Activated naive CD4-positive, alpha-beta T cell treated with anti-CD3 and anti-CD28 coated beads, Interleukin-2, amount 50 U/mL, for 72 hours (primary cell): Measurements from ENCODE around the gene NR2C1. TPM values are rescaled to one million over a fixed set of nuclear protein-coding genes. Genes with fewer than 3 reads are reported as not detected.
"Not testable (repeated sequence)": the region's sequence is repeated elsewhere in the genome, so short reads cannot be mapped to it uniquely, and the experiment has no call there.

Experiments used
- ATAC-seq, 2 donors: fragments of 150-1000 bp; cut with Tn5 transposase; 2 replicates each; pipeline ENCODE4 v1.10.0; 2021; ENCODE audit warnings: mild to moderate bottlenecking in 2 of 2, moderate library complexity in 2 of 2
- DNase-seq, 2 donors: peaks; one replicate each; pipeline ENCODE4 v3.0.0; 2021 to 2022; ENCODE audit warnings: low spot score in 2 of 2
- H3K27ac Mint-ChIP-seq, 2 donors: one replicate each; pipeline ENCODE4 v1.8.0; 2022; ENCODE audit warnings: mild to moderate bottlenecking in 2 of 2, mixed read lengths in 2 of 2
- H3K36me3 Mint-ChIP-seq, 2 donors: one replicate each; pipeline ENCODE4 v1.8.0; 2022; ENCODE audit warnings: mixed read lengths in 2 of 2
- H3K9me3 Mint-ChIP-seq, 2 donors: one replicate each; pipeline ENCODE4 v1.8.0; 2022; ENCODE audit warnings: mixed read lengths in 2 of 2
- total RNA-seq, 2 donors: library from RNA; stranded (reverse); gene quantifications; one replicate each; pipeline ENCODE4 v1.2.3, GENCODE V29; 2022

The NR2C1 gene
- total RNA-seq, 2 donors from 2014 or later: 32.3 to 36.9 TPM

DNA sequence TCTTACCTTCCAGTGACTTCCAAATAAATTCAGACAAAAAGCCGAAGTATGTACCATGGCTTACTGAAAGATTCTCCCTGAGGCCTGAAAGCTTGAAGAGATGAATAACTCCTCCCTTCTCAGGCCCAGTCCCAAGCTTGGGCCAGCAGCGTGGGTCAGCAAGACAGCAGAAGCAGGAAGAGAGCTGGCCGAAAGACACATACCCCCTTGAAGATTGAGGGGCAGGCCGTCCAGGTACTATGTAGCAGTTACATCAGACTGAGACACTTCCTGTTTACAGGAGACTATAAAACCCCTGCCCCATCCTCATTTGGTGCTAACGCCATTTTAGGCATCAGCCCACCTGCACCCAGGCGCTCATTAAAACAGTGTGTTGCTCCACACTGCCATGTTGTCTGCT, 84.9 kb downstream of the NR2C1 start:
- no peak for ATAC-seq

DNA sequence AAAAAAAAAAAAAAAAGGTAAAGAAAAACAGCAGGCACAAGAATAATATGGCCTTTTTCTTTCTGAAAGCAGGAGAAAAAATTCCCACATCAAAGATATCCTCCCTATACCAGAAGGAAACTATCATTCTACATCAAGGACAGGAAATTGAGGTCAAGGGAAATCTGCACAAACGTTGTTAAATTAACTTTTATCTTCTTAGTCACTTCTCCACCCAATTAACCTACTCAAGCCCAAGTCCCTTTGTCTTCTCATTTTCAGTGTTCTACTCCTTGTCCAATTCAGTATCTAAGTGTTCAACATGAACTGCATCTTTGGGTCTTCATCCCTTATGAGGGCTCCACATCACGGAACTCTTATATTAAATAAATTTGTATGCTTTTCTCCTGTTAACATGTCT, 85.6 kb downstream of the NR2C1 start:
- no peak for DNase-seq
- H3K36me3 Mint-ChIP-seq: peaks cover 5 to 30% of the 10 kb centered on the region in 2 donors
- peak overlapping the region; percentile 37 to 45 for H3K27ac Mint-ChIP-seq
- ATAC-seq: peak; percentile 69 to 83
- H3K9me3 Mint-ChIP-seq: peaks cover 4 to 5% of the 10 kb centered on the region in 2 donors

More for the DNA sequence above, 84.9 kb downstream of the NR2C1 start:
- Mint-ChIP-seq H3K9me3 (peaks cover 4 to 5% of the 10 kb centered on the region in 2 donors), H3K27ac (peak overlapping the region in 1 of 2 donors; percentile 58), H3K36me3 (peaks cover 5 to 32% of the 10 kb centered on the region in 2 donors)
- DNase-seq: no peak

DNA sequence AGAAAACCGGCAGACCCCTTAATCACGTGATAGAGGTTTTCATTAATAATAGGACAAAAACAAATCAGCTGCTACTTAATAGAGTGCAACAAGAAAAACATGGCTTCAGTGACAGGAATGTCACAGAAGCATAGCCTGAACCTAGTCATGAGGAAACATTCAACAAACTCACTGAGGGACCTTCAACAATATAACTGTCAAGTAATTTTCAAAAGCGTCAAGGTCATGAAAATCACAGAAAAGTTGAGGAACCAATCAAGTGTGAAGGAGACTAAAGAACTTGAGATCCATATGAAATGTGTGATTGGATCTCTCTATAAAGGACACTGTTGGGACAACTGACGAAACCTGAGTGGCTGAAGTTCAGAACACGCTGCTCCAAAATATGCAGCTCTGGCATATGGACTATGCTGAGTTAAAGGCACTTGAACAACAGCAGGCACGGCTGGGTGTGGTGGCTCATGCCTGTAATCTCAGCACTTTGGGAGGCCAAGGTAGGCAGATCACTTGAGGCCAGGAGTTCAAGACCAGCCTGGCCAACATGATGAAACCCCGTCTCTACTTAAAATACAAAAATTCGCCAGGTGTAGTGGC, 86.2 kb downstream of the NR2C1 start:
- Mint-ChIP-seq H3K9me3 (peaks cover 4 to 5% of the 10 kb centered on the region in 2 donors), H3K27ac (peak overlapping the region; percentile 37 to 51), H3K36me3 (peaks cover 5 to 24% of the 10 kb centered on the region in 2 donors)
- ATAC-seq (no peak), DNase-seq (no peak)

- DNase-seq, H3K27ac Mint-ChIP-seq, ATAC-seq, H3K9me3 Mint-ChIP-seq: not testable (repeated sequence)
- peaks cover 5 to 16% of the 10 kb centered on the region in 2 donors for H3K36me3 Mint-ChIP-seq
These were observed 88.3 kb downstream of the NR2C1 start for GRCh38 chr12:94985099-94985498.

DNA sequence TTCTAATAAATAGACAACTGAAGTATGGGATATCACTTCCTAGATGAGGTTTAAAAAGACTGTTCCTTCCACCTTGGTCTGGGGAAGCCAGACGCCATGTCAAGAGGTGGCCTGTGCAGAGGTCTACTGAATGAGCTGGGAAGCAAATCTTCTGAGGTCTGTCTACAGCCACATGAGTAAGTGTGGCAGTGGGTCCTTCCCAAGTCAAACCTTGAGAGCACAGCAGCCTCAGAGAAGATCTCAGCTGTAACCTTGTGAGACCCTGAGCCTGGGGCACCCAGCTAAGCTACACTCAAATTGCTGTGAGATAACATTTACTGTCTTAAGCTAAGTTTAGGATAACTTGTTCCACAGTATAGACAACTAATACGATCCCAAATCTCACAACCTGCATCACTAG, 90.1 kb downstream of the NR2C1 start:
- H3K9me3 Mint-ChIP-seq: no peaks in the 10 kb centered on the region
- no peak for ATAC-seq
- H3K27ac Mint-ChIP-seq: no peak overlapping the region
- H3K36me3 Mint-ChIP-seq: peaks cover 0 to 6% of the 10 kb centered on the region in 2 donors
- DNase-seq: no peak

DNA sequence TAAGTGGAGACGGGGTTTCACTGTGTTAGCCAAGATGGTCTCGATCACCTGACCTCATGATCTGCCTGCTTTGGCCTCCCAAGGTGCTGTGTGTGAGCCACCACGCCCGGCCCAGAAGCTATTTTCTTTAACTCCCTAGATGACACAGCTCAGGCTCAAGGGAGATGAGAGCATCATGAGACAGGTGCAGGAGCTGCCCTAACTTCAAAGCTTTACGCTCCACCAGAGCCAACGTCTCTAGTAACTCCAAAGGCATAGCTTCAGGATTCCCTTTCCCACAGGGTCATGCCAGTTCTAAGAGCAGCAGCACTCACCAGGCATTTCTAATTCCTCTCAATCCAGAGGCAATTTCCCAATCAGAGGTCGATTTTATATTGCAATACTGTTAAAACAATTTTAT, 91.0 kb downstream of the NR2C1 start:
- Mint-ChIP-seq H3K36me3 (peaks cover 0 to 6% of the 10 kb centered on the region in 2 donors), H3K9me3 (no peaks in the 10 kb centered on the region), H3K27ac (no peak overlapping the region)
- no peak for ATAC-seq
- no peak for DNase-seq

DNA sequence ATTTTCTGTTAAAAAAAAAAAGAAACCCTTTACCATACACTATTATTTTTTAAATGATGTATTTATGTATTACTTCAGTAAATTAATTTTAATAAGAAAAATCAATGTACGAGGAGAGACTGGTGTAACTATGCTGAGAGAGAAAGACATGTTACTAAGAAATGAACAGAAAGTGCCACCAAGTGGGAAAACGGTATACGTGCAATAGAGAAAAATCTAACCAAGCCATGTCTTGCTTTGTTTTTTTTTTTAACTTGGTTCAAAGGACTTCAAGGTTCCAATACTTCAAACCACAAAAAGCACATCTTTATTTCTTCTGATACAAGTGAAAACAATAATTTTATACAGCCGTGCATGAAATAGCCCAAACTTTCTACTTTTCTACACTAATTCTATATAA, 92.8 kb downstream of the NR2C1 start:
- H3K36me3 Mint-ChIP-seq: peaks cover 0 to 6% of the 10 kb centered on the region in 2 donors
- DNase-seq: no peak
- no peaks in the 10 kb centered on the region for H3K9me3 Mint-ChIP-seq
- ATAC-seq: no peak
- H3K27ac Mint-ChIP-seq: no peak overlapping the region

DNA sequence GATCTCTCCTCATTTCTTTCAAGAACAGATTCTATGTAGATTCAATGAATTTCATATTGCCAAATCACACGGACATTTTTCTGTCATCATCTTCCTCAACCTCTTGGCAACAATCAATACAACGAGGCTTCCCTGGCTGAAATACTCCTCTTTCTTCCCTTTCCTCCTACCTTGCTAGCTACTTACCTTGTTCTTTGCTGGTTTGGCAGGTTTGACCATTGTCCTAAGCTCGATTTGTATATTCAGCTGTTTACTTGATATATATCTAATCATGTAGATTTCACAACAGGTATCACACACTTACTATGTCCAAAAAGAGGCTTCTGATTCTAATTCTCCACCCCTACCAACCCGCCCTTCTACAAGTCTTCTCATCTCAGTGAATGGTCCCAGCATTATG, 93.5 kb downstream of the NR2C1 start:
- H3K9me3 Mint-ChIP-seq: no peaks in the 10 kb centered on the region
- H3K27ac Mint-ChIP-seq: peak overlapping the region in 1 of 2 donors; percentile 1
- no peak for DNase-seq
- H3K36me3 Mint-ChIP-seq: peaks cover 0 to 6% of the 10 kb centered on the region in 2 donors
- ATAC-seq: no peak

GRCh38 chr12:94977766-94978468, 95.5 kb downstream of the NR2C1 start:
- Mint-ChIP-seq H3K36me3 (no peaks in the 10 kb centered on the region), H3K9me3 (no peaks in the 10 kb centered on the region), H3K27ac (no peak overlapping the region)
- DNase-seq: no peak
- no peak for ATAC-seq

DNA sequence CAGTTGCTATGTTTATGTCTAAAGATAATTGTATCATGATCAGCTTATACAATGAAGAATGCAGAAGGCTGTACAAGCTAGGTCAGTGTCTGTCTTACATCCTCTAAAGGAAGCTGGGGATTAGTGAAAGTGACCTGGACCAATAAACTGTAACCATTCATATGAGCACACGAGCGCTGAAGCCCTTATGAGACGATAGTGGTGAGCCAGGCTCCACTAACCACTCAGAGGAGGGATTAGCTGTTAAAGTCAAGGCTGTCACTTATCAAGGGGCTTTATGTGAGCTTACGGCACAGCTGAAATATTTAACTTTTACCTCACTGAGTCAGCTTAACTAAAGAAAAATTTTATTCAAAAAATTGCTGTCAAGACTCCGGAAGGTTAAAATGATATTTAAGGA, 100.2 kb downstream of the NR2C1 start:
- no peaks in the 10 kb centered on the region for H3K9me3 Mint-ChIP-seq
- no peak overlapping the region for H3K27ac Mint-ChIP-seq

GRCh38 chr12:94972795-94973194, 100.6 kb downstream of the NR2C1 start:
- H3K36me3 Mint-ChIP-seq: peaks cover 8 to 12% of the 10 kb centered on the region in 2 donors
- peak overlapping the region in 1 of 2 donors; percentile 19 for H3K27ac Mint-ChIP-seq
- H3K9me3 Mint-ChIP-seq: no peaks in the 10 kb centered on the region
- DNase-seq (no peak), ATAC-seq (no peak)

More for the DNA sequence above, 100.2 kb downstream of the NR2C1 start:
- DNase-seq (no peak), ATAC-seq (no peak)
- peaks cover 8 to 12% of the 10 kb centered on the region in 2 donors for H3K36me3 Mint-ChIP-seq

DNA sequence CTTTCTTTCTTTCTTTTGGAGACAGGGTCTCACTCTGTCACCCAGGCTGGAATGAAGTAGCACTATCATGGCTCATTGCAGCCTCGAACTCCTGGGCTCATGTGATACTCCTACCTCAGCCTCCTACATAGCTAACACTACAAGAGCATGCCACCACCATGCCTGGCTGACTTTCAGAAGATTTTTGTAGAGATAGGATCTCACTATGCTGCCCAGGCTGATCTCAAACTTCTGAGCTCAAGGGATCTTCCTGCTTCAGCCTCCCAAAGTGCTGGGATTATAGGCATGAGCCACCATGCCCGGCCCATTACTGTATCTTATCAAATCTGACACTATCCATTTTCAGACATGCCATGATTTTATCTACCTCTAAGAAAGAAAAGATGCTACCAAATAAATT, 101.5 kb downstream of the NR2C1 start:
- no peak for ATAC-seq
- no peaks in the 10 kb centered on the region for H3K9me3 Mint-ChIP-seq
- no peak for DNase-seq
- H3K36me3 Mint-ChIP-seq: peaks cover 8 to 12% of the 10 kb centered on the region in 2 donors
- H3K27ac Mint-ChIP-seq: no peak overlapping the region

DNA sequence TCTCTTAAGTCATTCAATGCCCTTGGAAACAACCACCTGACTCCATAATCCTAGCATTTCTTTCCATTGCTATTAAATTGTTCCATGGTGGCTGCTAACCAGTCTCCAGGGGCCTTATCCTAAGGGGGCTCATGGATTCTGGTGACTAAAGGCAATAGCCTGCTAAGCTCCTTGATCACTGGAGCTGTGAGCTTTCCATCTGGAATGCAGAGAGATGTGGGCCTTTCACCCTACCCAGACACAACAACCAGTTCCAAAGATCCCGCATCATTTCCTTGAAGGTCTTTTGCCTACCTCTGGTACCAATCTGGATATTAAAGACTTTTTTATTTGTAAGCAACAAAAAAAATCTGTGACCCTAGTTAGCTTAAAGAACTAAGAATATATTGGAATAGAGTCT, 102.9 kb downstream of the NR2C1 start:
- Mint-ChIP-seq H3K9me3 (no peaks in the 10 kb centered on the region), H3K27ac (no peak overlapping the region), H3K36me3 (peaks cover 8 to 12% of the 10 kb centered on the region in 2 donors)
- ATAC-seq (no peak), DNase-seq (no peak)

Other genes starting within 250 kb of the NR2C1 start
- 100 to 1,000 TPM; 138 to 141 TPM for gene NDUFA12, start 69.9 kb downstream of the NR2C1 start, total RNA-seq
- gene FGD6, start 143.8 kb upstream of the NR2C1 start, total RNA-seq: 1 to 10 TPM; 1.4 to 1.8 TPM
- 10 to 100 TPM; 35.5 to 63.1 TPM for gene VEZT, start 144.2 kb upstream of the NR2C1 start, total RNA-seq